Fibroblast of lung (primary cell): Measurements from ENCODE around the gene ACYP2. TPM values are rescaled to one million over a fixed set of nuclear protein-coding genes. Genes with fewer than 3 reads are reported as not detected.

Source experiments
- DNase-seq, 2 donors: peaks; one replicate each; pipeline versions ENCODE4 v3.0.0 to v3.0.0-alpha.2; 2010; ENCODE audit warnings: low read depth in 2 of 2
- H2AFZ ChIP-seq: 2 replicates; pipeline ENCODE4 v1.5.1; 2012; ENCODE audit warnings: low read length, control low read depth, inconsistent platforms
- H3K27ac ChIP-seq: 2 replicates; pipeline ENCODE4 v1.5.1; 2011; ENCODE audit warnings: low read length, control low read depth; ENCODE audit not compliant: insufficient read depth
- H3K27me3 ChIP-seq: 2 replicates; pipeline ENCODE4 v1.5.1; 2011; ENCODE audit warnings: mild to moderate bottlenecking, low read length; ENCODE audit not compliant: control insufficient read depth, insufficient read depth
- H3K36me3 ChIP-seq: 2 replicates; pipeline ENCODE4 v1.5.1; 2011; ENCODE audit warnings: low read length; ENCODE audit not compliant: control insufficient read depth, insufficient read depth
- H3K4me1 ChIP-seq: 2 replicates; pipeline ENCODE4 v1.5.1; 2011; ENCODE audit warnings: low read length; ENCODE audit not compliant: control insufficient read depth, insufficient read depth; ENCODE audit errors: extremely low read depth
- H3K4me2 ChIP-seq: 2 replicates; pipeline ENCODE4 v1.5.1; 2011; ENCODE audit warnings: low read length, control low read depth; ENCODE audit not compliant: insufficient read depth; ENCODE audit errors: extremely low read depth
- H3K4me3 ChIP-seq, 4 experiments: fragments of 200-600 bp in 1 of 4; sonication (generic) in 1 of 4; replicated peaks in 1 of 4; 2 replicates each; pipeline ENCODE4 v1.5.1; 2011 to 2016; ENCODE audit warnings: low read length in 4 of 4, low read depth in 3 of 4, mild to moderate bottlenecking in 3 of 4, control low read depth in 2 of 4, inconsistent platforms in 1 of 4, mixed read lengths in 1 of 4; ENCODE audit not compliant: insufficient read depth in 1 of 4; ENCODE audit errors: control extremely low read depth in 1 of 4
- H3K79me2 ChIP-seq: 2 replicates; pipeline ENCODE4 v1.5.1; 2012; ENCODE audit warnings: mild to moderate bottlenecking, low read length, inconsistent platforms; ENCODE audit not compliant: control insufficient read depth, insufficient read depth
- H3K9ac ChIP-seq: 2 replicates; pipeline ENCODE4 v1.5.1; 2011; ENCODE audit warnings: mild to moderate bottlenecking, low read length, control low read depth; ENCODE audit not compliant: insufficient read depth
- H3K9me3 ChIP-seq: 2 replicates; pipeline ENCODE4 v1.5.1; 2012; ENCODE audit warnings: low read depth, low read length; ENCODE audit not compliant: control insufficient read depth, insufficient read depth
- H4K20me1 ChIP-seq: 2 replicates; pipeline ENCODE4 v1.5.1; 2011; ENCODE audit warnings: low read length; ENCODE audit not compliant: control insufficient read depth, insufficient read depth; ENCODE audit errors: extremely low read depth
- EZH2 ChIP-seq: IDR thresholded peaks from 2 replicates; pipeline ENCODE4 v1.5.1; 2012; ENCODE audit warnings: low read length, control low read depth, mild to moderate bottlenecking; ENCODE audit errors: missing control alignments
- polyA plus RNA-seq, 2 donors: library from polyadenylated mRNA; depleted of rRNA in 1 of 2; stranded (reverse) in 1 of 2; unstranded in 1 of 2; fragments of >200 nt; gene quantifications; 2 replicates each; pipeline ENCODE4 v1.2.1, GENCODE V29; 2011 to 2012; ENCODE audit warnings: missing spikeins in 1 of 2
- total RNA-seq: library from RNA; depleted of rRNA; stranded (reverse); fragments of >200 nt; gene quantifications from 2 replicates; pipeline ENCODE4 v1.2.1, GENCODE V29; 2014
- TF ChIP-seq, protein P1 (sequence below), 2 donors: IDR thresholded peaks in 1 of 2; conservative IDR thresholded peaks in 1 of 2; 1 replicate in 1 of 2; 2 replicates in 1 of 2; pipeline ENCODE4 v1.5.1; 2011 to 2012; ENCODE audit warnings: low read length in 2 of 2, control low read depth in 1 of 2, inconsistent platforms in 1 of 2, low read depth in 1 of 2, mild to moderate bottlenecking in 1 of 2

Gene ACYP2
- total and polyA plus RNA-seq, 2 donors (not counting 1 experiment from before 2014, with no cell fraction given), result 9.7 to 24.4 TPM

DNA sequence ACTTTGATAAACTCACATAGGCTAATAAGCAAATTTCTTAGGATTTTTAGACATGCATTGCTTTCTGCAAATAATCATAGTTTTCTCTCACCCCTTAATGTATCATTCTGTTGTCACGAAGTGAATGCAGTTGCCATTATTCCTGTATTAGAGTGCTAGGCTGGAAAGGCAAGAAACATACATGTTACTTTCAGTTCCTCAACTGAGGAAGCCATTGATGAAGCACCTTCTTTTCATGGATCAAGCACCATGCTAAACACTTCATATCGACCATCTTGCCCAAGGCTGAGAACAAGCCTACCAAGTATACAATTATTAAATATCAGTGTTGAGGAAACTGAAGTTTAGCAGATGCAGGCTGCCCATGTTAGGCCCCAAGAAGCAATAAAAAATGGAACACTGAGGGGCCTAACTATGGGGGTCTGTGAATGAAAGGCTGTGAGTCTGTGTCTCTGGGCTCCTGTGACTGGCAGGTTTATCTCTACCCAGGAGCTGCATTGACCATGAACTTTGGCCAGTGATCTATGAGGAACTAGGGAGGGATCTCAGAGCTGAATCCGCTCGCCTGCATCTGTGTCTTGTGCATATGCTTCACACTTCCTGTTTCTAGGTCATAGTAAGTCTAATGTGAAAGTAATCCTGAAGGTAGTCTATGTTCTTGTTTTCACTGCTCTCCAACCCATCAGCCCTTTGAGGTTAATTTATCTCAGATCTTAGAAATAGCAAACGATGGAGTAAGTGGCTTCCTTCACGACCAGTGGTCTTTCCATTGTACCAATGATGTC, 156.6 kb downstream of the ACYP2 start:
- Histone ChIP-seq H4K20me1 (no peaks in the 10 kb centered on the region), H3K4me1 (no peaks in the 10 kb centered on the region), H3K79me2 (no peaks in the 10 kb centered on the region), H3K9me3 (no peaks in the 10 kb centered on the region), H3K4me3 (no peak overlapping the region), H3K27me3 (no peaks in the 10 kb centered on the region), H3K27ac (no peak overlapping the region), H2AFZ (no peak overlapping the region), H3K9ac (no peak overlapping the region), H3K4me2 (no peak overlapping the region), H3K36me3 (no peaks in the 10 kb centered on the region)
- DNase-seq, result no peak
- TF ChIP-seq, protein P1, sequence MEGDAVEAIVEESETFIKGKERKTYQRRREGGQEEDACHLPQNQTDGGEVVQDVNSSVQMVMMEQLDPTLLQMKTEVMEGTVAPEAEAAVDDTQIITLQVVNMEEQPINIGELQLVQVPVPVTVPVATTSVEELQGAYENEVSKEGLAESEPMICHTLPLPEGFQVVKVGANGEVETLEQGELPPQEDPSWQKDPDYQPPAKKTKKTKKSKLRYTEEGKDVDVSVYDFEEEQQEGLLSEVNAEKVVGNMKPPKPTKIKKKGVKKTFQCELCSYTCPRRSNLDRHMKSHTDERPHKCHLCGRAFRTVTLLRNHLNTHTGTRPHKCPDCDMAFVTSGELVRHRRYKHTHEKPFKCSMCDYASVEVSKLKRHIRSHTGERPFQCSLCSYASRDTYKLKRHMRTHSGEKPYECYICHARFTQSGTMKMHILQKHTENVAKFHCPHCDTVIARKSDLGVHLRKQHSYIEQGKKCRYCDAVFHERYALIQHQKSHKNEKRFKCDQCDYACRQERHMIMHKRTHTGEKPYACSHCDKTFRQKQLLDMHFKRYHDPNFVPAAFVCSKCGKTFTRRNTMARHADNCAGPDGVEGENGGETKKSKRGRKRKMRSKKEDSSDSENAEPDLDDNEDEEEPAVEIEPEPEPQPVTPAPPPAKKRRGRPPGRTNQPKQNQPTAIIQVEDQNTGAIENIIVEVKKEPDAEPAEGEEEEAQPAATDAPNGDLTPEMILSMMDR (conservative IDR thresholded peaks at IDR 0.05 in 1 of 2, IDR thresholded peaks at IDR 0.05 in 1 of 2; ENCODE audit: low read depth in 1 of 2, low read length in 2 of 2), result no peak
- no peak for TF ChIP-seq EZH2

DNA sequence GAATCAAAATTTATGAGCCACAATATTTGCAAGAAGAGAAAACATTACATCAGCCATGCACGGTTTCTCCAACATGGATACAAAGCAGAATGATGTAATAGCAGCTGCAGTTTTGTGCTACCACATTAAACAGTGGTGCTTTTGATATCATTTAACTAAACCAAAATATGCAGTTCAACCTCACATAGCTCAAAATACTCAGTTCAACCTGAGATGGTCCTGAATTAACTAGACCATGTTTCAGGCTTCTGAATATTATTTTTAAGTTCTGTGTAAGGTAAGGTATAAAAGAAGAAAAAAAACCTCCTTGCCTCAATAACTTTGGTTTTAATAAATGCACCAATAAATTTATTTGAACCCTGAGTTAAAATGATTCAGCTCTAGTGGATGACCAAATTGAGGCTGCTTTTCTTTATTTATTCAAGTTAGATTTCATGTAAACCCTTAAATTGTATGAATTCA, 159.4 kb downstream of the ACYP2 start:
- no peak overlapping the region for H3K4me2 ChIP-seq
- peak; percentile 63 to 87 for DNase-seq
- TF ChIP-seq, protein P1 (conservative IDR thresholded peaks at IDR 0.05 in 1 of 2, IDR thresholded peaks at IDR 0.05 in 1 of 2; ENCODE audit: low read depth in 1 of 2, low read length in 2 of 2), result no peak
- no peak for TF ChIP-seq EZH2
- H3K4me3 ChIP-seq, result no peak overlapping the region
- no peak overlapping the region for H3K27ac ChIP-seq
- no peaks in the 10 kb centered on the region for H3K4me1 ChIP-seq
- no peak overlapping the region for H2AFZ ChIP-seq
- no peaks in the 10 kb centered on the region for H3K9me3 ChIP-seq
- H3K9ac ChIP-seq, result no peak overlapping the region
- H3K36me3 ChIP-seq, result no peaks in the 10 kb centered on the region
- no peaks in the 10 kb centered on the region for H3K27me3 ChIP-seq
- H3K79me2 ChIP-seq, result no peaks in the 10 kb centered on the region
- no peaks in the 10 kb centered on the region for H4K20me1 ChIP-seq

DNA sequence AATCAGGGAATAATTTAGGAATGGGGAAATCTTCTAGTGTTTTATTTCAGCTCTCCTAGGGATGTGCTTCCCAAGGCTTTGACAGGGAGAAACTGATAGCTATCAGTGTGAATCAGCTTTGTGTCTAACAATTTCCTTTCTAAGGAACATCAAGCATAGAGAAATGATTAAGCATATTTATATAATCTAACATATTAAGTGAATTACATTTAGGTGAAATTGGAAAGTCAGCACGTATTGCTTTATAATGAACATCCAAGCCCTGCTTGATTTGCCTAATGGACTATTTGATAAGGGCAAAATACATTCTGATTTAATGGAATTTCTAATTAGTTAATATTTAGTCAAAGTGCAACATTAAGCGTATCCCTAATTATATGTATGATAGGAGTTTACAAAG, 160.1 kb downstream of the ACYP2 start:
- Histone ChIP-seq H3K79me2 (no peaks in the 10 kb centered on the region), H3K4me1 (no peaks in the 10 kb centered on the region), H3K9me3 (no peaks in the 10 kb centered on the region), H3K4me3 (no peak overlapping the region), H3K9ac (no peak overlapping the region), H4K20me1 (no peaks in the 10 kb centered on the region), H3K27me3 (no peaks in the 10 kb centered on the region), H3K4me2 (no peak overlapping the region), H3K36me3 (no peaks in the 10 kb centered on the region), H2AFZ (no peak overlapping the region), H3K27ac (no peak overlapping the region)
- TF ChIP-seq, protein P1 (conservative IDR thresholded peaks at IDR 0.05 in 1 of 2, IDR thresholded peaks at IDR 0.05 in 1 of 2; ENCODE audit: low read depth in 1 of 2, low read length in 2 of 2), result no peak
- TF ChIP-seq EZH2, result no peak
- no peak for DNase-seq
